SK-N-SH (cell line): ENCODE results near the gene JAG2. TPM values are rescaled to one million over a fixed set of nuclear protein-coding genes. Genes with fewer than 3 reads are reported as not detected.
A peak's percentile ranks its signal among the peaks of the same experiment; 100 is the strongest.

ENCODE experiments used
- CTCF ChIA-PET: fragments of 300-600, 350-600 bp; formaldehyde crosslinking; extraction: SDS; loops from one replicate; lab custom pipeline; 2021; lab: Yijun Ruan, JAX
- POLR2A ChIA-PET: fragments of 350-600 bp; sonication (Branson Sonifier 250); formaldehyde crosslinking; extraction: SDS; loops from one replicate; lab custom pipeline; 2020; ENCODE audit warnings: antibody characterized with exemption, inconsistent platforms; lab: Yijun Ruan, JAX
- DNase-seq: peaks from one replicate; pipeline ENCODE4 v3.0.0; 2012
- H2AFZ ChIP-seq: fragments of 200-600 bp; sonication (generic); 2 replicates; pipeline ENCODE4 v1.8.1; 2016; ENCODE audit warnings: antibody characterized with exemption, mild to moderate bottlenecking, low read depth
- H3F3A ChIP-seq: fragments of 200-600 bp; sonication (generic); replicated peaks from 2 replicates; pipeline ENCODE3; 2016; ENCODE audit warnings: antibody characterized with exemption, mild to moderate bottlenecking; ENCODE audit not compliant: insufficient read depth
- H3K27ac ChIP-seq, 2 experiments: fragments of 200-500 bp in 1 of 2; fragments of 200-600 bp in 1 of 2; sonication (Bioruptor generic) in 1 of 2; sonication (generic), shearing (Covaris generic) in 1 of 2; 2 replicates each; pipeline versions ENCODE4 v1.5.1 to v1.6.1; 2014 to 2016; ENCODE audit warnings: low read depth in 2 of 2, inconsistent platforms in 1 of 2, low read length in 1 of 2, mild to moderate bottlenecking in 1 of 2, mixed read lengths in 1 of 2
- H3K27me3 ChIP-seq: fragments of 200-600 bp; sonication (generic), shearing (Covaris generic); 2 replicates; pipeline ENCODE4 v1.6.1; 2016; ENCODE audit warnings: mixed run types; ENCODE audit not compliant: insufficient read depth
- H3K36me3 ChIP-seq, 2 experiments: fragments of 200-500 bp in 1 of 2; fragments of 200-600 bp in 1 of 2; sonication (Bioruptor generic) in 1 of 2; sonication (generic) in 1 of 2; replicated peaks in 1 of 2; 2 replicates each; pipeline versions ENCODE3 to v1.5.1; 2014 to 2016; ENCODE audit warnings: low read length in 1 of 2, mild to moderate bottlenecking in 1 of 2; ENCODE audit not compliant: insufficient read depth in 2 of 2, control insufficient read depth in 1 of 2
- H3K4me1 ChIP-seq, 2 experiments: fragments of 200-500 bp in 1 of 2; fragments of 200-600 bp in 1 of 2; sonication (Bioruptor generic) in 1 of 2; sonication (generic), shearing (Covaris generic) in 1 of 2; 2 replicates each; pipeline versions ENCODE4 v1.5.1 to v1.6.1; 2014 to 2016; ENCODE audit warnings: low read depth in 1 of 2, low read length in 1 of 2, mixed run types in 1 of 2; ENCODE audit not compliant: insufficient read depth in 2 of 2, control insufficient read depth in 1 of 2
- H3K4me2 ChIP-seq: fragments of 200-600 bp; sonication (generic), shearing (Covaris generic); 2 replicates; pipeline ENCODE4 v1.6.1; 2017; ENCODE audit warnings: mixed run types
- H3K4me3 ChIP-seq, 2 experiments: fragments of 200-500 bp in 1 of 2; fragments of 200-600 bp in 1 of 2; sonication (Bioruptor generic) in 1 of 2; sonication (generic), shearing (Covaris generic) in 1 of 2; 2 replicates each; pipeline versions ENCODE4 v1.5.1 to v1.8.1; 2014 to 2016; ENCODE audit warnings: low read depth in 2 of 2, inconsistent platforms in 1 of 2, low read length in 1 of 2, mild to moderate bottlenecking in 1 of 2, mixed read lengths in 1 of 2, moderate library complexity in 1 of 2
- H3K79me2 ChIP-seq: fragments of 200-600 bp; sonication (generic); 2 replicates; pipeline ENCODE4 v1.8.1; 2017; ENCODE audit warnings: mild to moderate bottlenecking; ENCODE audit not compliant: insufficient read depth
- H3K9ac ChIP-seq: fragments of 200-600 bp; sonication (generic); 2 replicates; pipeline ENCODE4 v1.6.1; 2017; ENCODE audit warnings: mixed run types
- H3K9me2 ChIP-seq: fragments of 200-600 bp; sonication (generic); 2 replicates; pipeline ENCODE4 v1.6.1; 2017; ENCODE audit warnings: mixed run types
- H3K9me3 ChIP-seq: fragments of 200-600 bp; sonication (generic); 2 replicates; pipeline ENCODE4 v1.6.1; 2017; ENCODE audit warnings: mixed run types, mild to moderate bottlenecking, moderate library complexity
- H4K20me1 ChIP-seq: fragments of 200-600 bp; sonication (generic); 2 replicates; pipeline ENCODE4 v1.6.1; 2017; ENCODE audit warnings: mild to moderate bottlenecking, mixed run types; ENCODE audit not compliant: insufficient read depth
- EP300 ChIP-seq, 2 experiments: IDR thresholded peaks; 2 replicates each; pipeline versions ENCODE4 v1.4.0 to v1.6.1; 2012; ENCODE audit warnings: borderline replicate concordance in 1 of 2, low read depth in 1 of 2, low read length in 1 of 2
- EZH2phosphoT487 ChIP-seq: fragments of 200-600 bp; sonication (generic); IDR thresholded peaks from 2 replicates; pipeline ENCODE4 v1.6.1; 2017; ENCODE audit warnings: low read depth, mixed run types, mild to moderate bottlenecking, antibody characterized with exemption, moderate library complexity, borderline replicate concordance
- FOXJ3 ChIP-seq: sonication (generic); formaldehyde crosslinking; IDR thresholded peaks from 2 replicates; pipeline ENCODE4 v1.5.1; 2020; ENCODE audit warnings: mild to moderate bottlenecking, missing genetic modification reagents
- MXI1 ChIP-seq: IDR thresholded peaks from 2 replicates; pipeline ENCODE4 v1.6.1; 2012; ENCODE audit warnings: mild to moderate bottlenecking, low read depth, low read length, improper control_type of control experiment
- POLR2AphosphoS5 ChIP-seq: IDR thresholded peaks from 2 replicates; pipeline ENCODE4 v1.6.1; 2012; ENCODE audit warnings: low read depth, low read length
- SIN3A ChIP-seq: IDR thresholded peaks from 2 replicates; pipeline ENCODE4 v1.6.1; 2012; ENCODE audit warnings: low read depth, mild to moderate bottlenecking, low read length, moderate library complexity, borderline replicate concordance
- TAF1 ChIP-seq: IDR thresholded peaks from 2 replicates; pipeline ENCODE4 v1.6.1; 2012; ENCODE audit warnings: low read depth, mild to moderate bottlenecking, low read length, moderate library complexity, borderline replicate concordance
- TEAD4 ChIP-seq: IDR thresholded peaks from 2 replicates; pipeline ENCODE4 v1.4.0; 2012; ENCODE audit warnings: mild to moderate bottlenecking, borderline replicate concordance; ENCODE audit not compliant: insufficient read depth
- YY1 ChIP-seq: IDR thresholded peaks from 2 replicates; pipeline ENCODE4 v1.4.0; 2012; ENCODE audit warnings: low read depth, mild to moderate bottlenecking
- WGBS: methylation state at CpG from one replicate; pipeline ENCODE4 v1.1.6; 2017; ENCODE audit warnings: low lambda C conversion rate; 5-methylcytosine and 5-hydroxymethylcytosine counted together
- polyA plus RNA-seq, 3 experiments: library from polyadenylated mRNA; depleted of rRNA; stranded (reverse); fragments of >200 nt; gene quantifications; 2 replicates each; pipeline ENCODE4 v1.2.3, GENCODE V29; 2012
- TF ChIP-seq, protein P1 (sequence below): fragments of 150-350 bp; IDR thresholded peaks from 2 replicates; pipeline ENCODE4 v1.6.1; 2017; ENCODE audit warnings: antibody characterized with exemption, low read length, low read depth, borderline replicate concordance
- TF ChIP-seq, protein P2 (sequence below): fragments of 200-600 bp; sonication (generic); IDR thresholded peaks from 2 replicates; pipeline ENCODE4 v1.6.1; 2017; ENCODE audit warnings: antibody characterized with exemption, mild to moderate bottlenecking, moderate library complexity
- TF ChIP-seq, protein P3 (sequence below): IDR thresholded peaks from 2 replicates; pipeline ENCODE4 v1.4.0; 2012; ENCODE audit warnings: low read depth, borderline replicate concordance
- TF ChIP-seq, protein P4 (sequence below): fragments of 150-350 bp; IDR thresholded peaks from 2 replicates; pipeline ENCODE4 v1.6.1; 2016; ENCODE audit warnings: mild to moderate bottlenecking, low read depth, low read length

The JAG2 gene
- polyA plus RNA-seq, 1 of the 3 experiments (the other 2 are of a cell fraction): 1.7 TPM

DNA sequence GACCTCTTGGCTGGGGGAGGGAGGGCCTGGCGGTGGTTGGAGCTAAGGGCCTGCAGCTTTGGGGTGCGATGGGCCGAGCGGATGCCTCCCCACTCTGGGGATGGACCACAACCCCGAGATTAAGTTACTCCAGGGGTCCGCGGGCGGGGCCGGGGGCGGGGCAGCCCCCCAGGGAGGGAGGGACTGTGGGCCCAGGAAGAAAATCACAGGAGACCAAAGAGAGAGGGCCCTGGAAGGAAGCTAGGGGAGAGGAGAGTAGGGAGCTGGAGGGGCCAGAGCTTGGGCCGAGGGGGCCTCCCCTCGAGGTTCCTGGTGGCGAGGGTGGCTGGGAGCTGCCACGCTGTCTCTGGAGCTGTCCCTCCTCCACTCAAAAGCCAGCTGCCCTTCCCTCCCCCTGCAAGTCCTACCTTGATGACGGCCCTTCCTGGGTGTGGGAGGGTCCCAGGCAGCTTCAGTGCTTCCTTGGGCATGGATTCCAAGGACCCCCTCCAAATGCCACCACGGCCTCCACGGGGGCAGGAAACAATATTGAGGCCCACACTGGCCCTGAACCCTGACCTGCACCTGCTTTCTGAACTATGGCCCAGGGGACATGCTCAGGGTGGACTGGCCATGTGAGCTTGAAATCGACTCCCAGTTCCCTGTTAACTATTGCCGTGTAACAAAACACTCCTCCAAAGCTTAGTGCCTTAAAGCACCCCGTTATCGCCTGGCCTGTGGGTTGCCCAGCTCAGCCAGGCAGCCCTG, 13.1 kb upstream of the JAG2 start:
- no peaks in the 10 kb centered on the region for H3K9me2 ChIP-seq
- TF ChIP-seq, protein P1, sequence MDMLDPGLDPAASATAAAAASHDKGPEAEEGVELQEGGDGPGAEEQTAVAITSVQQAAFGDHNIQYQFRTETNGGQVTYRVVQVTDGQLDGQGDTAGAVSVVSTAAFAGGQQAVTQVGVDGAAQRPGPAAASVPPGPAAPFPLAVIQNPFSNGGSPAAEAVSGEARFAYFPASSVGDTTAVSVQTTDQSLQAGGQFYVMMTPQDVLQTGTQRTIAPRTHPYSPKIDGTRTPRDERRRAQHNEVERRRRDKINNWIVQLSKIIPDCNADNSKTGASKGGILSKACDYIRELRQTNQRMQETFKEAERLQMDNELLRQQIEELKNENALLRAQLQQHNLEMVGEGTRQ: no peak
- TF ChIP-seq SIN3A (no peak), MXI1 (no peak), POLR2AphosphoS5 (no peak), FOXJ3 (CRISPR knock-in tag) (no peak), TEAD4 (no peak), EZH2phosphoT487 (no peak), YY1 (no peak), EP300 (IDR thresholded peaks at IDR 0.05; ENCODE audit: borderline replicate concordance in 1 of 2, low read depth in 1 of 2, low read length in 1 of 2) (no peak), TAF1 (no peak)
- TF ChIP-seq, protein P2, sequence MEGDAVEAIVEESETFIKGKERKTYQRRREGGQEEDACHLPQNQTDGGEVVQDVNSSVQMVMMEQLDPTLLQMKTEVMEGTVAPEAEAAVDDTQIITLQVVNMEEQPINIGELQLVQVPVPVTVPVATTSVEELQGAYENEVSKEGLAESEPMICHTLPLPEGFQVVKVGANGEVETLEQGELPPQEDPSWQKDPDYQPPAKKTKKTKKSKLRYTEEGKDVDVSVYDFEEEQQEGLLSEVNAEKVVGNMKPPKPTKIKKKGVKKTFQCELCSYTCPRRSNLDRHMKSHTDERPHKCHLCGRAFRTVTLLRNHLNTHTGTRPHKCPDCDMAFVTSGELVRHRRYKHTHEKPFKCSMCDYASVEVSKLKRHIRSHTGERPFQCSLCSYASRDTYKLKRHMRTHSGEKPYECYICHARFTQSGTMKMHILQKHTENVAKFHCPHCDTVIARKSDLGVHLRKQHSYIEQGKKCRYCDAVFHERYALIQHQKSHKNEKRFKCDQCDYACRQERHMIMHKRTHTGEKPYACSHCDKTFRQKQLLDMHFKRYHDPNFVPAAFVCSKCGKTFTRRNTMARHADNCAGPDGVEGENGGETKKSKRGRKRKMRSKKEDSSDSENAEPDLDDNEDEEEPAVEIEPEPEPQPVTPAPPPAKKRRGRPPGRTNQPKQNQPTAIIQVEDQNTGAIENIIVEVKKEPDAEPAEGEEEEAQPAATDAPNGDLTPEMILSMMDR: no peak
- TF ChIP-seq, protein P3, sequence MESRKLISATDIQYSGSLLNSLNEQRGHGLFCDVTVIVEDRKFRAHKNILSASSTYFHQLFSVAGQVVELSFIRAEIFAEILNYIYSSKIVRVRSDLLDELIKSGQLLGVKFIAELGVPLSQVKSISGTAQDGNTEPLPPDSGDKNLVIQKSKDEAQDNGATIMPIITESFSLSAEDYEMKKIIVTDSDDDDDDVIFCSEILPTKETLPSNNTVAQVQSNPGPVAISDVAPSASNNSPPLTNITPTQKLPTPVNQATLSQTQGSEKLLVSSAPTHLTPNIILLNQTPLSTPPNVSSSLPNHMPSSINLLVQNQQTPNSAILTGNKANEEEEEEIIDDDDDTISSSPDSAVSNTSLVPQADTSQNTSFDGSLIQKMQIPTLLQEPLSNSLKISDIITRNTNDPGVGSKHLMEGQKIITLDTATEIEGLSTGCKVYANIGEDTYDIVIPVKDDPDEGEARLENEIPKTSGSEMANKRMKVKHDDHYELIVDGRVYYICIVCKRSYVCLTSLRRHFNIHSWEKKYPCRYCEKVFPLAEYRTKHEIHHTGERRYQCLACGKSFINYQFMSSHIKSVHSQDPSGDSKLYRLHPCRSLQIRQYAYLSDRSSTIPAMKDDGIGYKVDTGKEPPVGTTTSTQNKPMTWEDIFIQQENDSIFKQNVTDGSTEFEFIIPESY: no peak
- TF ChIP-seq, protein P4, sequence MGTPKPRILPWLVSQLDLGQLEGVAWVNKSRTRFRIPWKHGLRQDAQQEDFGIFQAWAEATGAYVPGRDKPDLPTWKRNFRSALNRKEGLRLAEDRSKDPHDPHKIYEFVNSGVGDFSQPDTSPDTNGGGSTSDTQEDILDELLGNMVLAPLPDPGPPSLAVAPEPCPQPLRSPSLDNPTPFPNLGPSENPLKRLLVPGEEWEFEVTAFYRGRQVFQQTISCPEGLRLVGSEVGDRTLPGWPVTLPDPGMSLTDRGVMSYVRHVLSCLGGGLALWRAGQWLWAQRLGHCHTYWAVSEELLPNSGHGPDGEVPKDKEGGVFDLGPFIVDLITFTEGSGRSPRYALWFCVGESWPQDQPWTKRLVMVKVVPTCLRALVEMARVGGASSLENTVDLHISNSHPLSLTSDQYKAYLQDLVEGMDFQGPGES: no peak
- H3K27ac ChIP-seq: no peak overlapping the region
- H3K4me2 ChIP-seq: peak overlapping the region; percentile 50; the same call in 1 of the 2 replicates
- no peak overlapping the region for H3K9ac ChIP-seq
- CTCF ChIA-PET: interaction anchor here (0.7 to 1.5 kb wide), 11 partner anchors 8 to 308 kb away, joined by 3 to 7 read pairs (median 3); partner anchors contain the start of gene JAG2
- peaks cover 7% of the 10 kb centered on the region for H3F3A ChIP-seq
- POLR2A ChIA-PET: interaction anchor here (1.5 kb wide), 1 partner anchor 66 kb away, joined by 4 read pairs; the partner anchor contains the start of gene BTBD6
- H3K36me3 ChIP-seq: no peaks in the 10 kb centered on the region
- H3K9me3 ChIP-seq: no peaks in the 10 kb centered on the region
- H4K20me1 ChIP-seq: no peaks in the 10 kb centered on the region
- peak overlapping the region in 1 of 2 experiments; percentile 55; a peak in 2 of 4 replicates for H3K4me3 ChIP-seq
- DNase-seq: no peak
- H3K27me3 ChIP-seq: no peaks in the 10 kb centered on the region
- H3K79me2 ChIP-seq: no peaks in the 10 kb centered on the region
- WGBS: 60% methylated on average over 15 of the region's 21 CpGs
- H2AFZ ChIP-seq: no peak overlapping the region
- peaks cover 0 to 8% of the 10 kb centered on the region in 2 experiments; a peak in 2 of 4 replicates for H3K4me1 ChIP-seq
